SK-N-MC (cell line): ENCODE measurements around the gene SLCO4A1.

ENCODE experiments used
- EZH2 ChIP-seq: fragments of 200-600 bp; sonication (generic); IDR thresholded peaks from one replicate; pipeline ENCODE4 v1.6.1; 2017; ENCODE audit warnings: antibody characterized with exemption
- POLR2AphosphoS5 ChIP-seq: IDR thresholded peaks from 2 replicates; pipeline ENCODE4 v1.6.1; 2012; ENCODE audit warnings: mild to moderate bottlenecking, low read depth, low read length, borderline replicate concordance

GRCh38 chr20:62694868-62695267 is 52.6 kb downstream of the SLCO4A1 start:
- TF ChIP-seq EZH2, result no peak
- no peak for TF ChIP-seq POLR2AphosphoS5
